Activated naive CD8-positive, alpha-beta T cell treated with anti-CD3 and anti-CD28 coated beads for 36 hours (primary cell): ENCODE data around the gene PYCR2. TPM values are rescaled to one million over a fixed set of nuclear protein-coding genes. Genes with fewer than 3 reads are reported as not detected.
"Not testable (repeated sequence)": the region's sequence is repeated elsewhere in the genome, so short reads cannot be mapped to it uniquely, and the experiment has no call there.

Experiments
- DNase-seq: peaks from one replicate; pipeline ENCODE4 v3.0.0; 2021
- H3K27ac Mint-ChIP-seq: one replicate; pipeline ENCODE4 v1.8.0; 2022; ENCODE audit warnings: mild to moderate bottlenecking, moderate library complexity, mixed read lengths
- H3K27me3 Mint-ChIP-seq: one replicate; pipeline ENCODE4 v1.8.0; 2022; ENCODE audit warnings: mild to moderate bottlenecking, mixed read lengths
- H3K36me3 Mint-ChIP-seq: one replicate; pipeline ENCODE4 v1.8.0; 2021; ENCODE audit warnings: mild to moderate bottlenecking, mixed read lengths
- H3K4me1 Mint-ChIP-seq: one replicate; pipeline ENCODE4 v1.8.0; 2021; ENCODE audit warnings: mixed read lengths
- H3K4me3 Mint-ChIP-seq: one replicate; pipeline ENCODE4 v1.8.0; 2022; ENCODE audit warnings: mild to moderate bottlenecking, moderate library complexity, mixed read lengths
- H3K9me3 Mint-ChIP-seq: one replicate; pipeline ENCODE4 v1.8.0; 2022; ENCODE audit warnings: mixed read lengths
- total RNA-seq, 2 experiments: library from RNA; stranded (reverse); gene quantifications; one replicate each; pipeline ENCODE4 v1.2.3, GENCODE V29; 2021

PYCR2 gene
- total RNA-seq, result 100 to 1,000 TPM; 142 to 149 TPM

DNA sequence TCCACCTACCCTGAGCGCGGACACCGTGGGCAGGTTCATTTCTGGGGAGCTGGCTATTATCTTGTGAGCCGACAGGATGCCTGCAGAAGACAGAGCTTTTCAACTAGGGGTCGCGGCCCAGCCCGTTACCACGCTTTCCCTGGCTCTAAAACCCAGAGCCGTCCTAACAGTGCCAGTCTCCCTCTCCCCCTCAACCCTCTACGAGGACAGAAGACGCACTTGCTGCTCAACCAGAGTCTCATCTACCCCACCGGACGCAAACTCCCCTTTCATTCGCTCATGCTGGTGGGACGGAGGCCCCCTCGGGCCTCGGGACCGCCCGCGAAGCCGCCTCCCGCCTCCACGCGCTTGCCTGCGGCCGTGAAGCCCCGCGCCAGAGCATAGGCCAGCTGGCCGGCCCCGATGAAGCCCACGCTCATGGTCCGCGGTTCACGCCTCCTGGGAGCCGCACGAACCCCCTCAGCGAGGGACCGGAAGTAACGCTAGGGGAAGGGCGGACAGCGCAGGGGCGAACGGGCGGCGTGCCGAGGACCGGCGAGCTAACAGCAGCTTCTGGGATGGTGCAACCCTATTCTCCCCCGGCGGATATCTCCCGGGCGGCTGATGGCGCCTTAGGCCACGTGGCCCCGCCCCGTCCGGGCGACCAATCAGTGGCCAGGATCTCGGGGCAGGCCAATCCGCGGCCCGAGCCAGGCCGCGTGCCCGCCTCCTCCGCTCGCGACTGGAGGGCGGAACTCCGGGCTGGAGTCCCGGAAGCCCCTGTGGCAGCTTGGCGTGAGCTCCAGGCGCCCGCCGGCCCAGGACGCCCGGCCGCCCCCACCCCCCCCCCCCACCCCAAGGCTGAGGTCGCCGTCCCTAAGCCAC is at the start of gene PYCR2:
TSS of gene PYCR2 (minus strand) at position 559 of the 864 bp plus-strand sequence. CDS start at position 419, 140 bp downstream.
- DNase-seq, result peak; percentile 98
- Mint-ChIP-seq H3K4me1 (peaks cover 51% of the 10 kb centered on the region), H3K27me3 (no peaks in the 10 kb centered on the region), H3K36me3 (peaks cover 29% of the 10 kb centered on the region), H3K4me3 (peak within 1 kb of the TSS; percentile 96), H3K27ac (peak within 1 kb of the TSS; percentile 96), H3K9me3 (no peaks in the 10 kb centered on the region)

DNA sequence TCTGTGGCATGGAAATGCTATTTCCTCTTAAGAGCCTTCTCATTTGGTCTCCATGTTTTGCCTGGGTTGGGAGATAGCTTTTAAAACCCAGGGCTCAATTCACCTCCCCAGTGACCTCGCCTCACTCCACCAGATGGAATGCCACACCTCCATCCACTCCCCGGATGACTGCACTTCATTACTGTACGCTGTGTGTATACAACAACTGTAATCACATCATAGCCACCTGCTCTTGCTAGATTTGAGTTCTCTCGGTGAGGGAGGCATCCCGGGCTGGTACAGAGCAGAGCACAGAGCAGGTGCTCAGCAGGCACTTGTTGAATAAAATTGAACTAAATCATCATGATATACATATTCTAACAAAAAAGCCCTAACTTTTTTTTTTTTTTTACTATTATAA is 49.1 kb upstream of the PYCR2 start:
- no peak for DNase-seq
- Mint-ChIP-seq H3K27ac (no peak overlapping the region), H3K4me1 (peaks cover 4% of the 10 kb centered on the region), H3K36me3 (no peaks in the 10 kb centered on the region), H3K4me3 (no peak overlapping the region), H3K9me3 (no peaks in the 10 kb centered on the region), H3K27me3 (no peaks in the 10 kb centered on the region)

DNA sequence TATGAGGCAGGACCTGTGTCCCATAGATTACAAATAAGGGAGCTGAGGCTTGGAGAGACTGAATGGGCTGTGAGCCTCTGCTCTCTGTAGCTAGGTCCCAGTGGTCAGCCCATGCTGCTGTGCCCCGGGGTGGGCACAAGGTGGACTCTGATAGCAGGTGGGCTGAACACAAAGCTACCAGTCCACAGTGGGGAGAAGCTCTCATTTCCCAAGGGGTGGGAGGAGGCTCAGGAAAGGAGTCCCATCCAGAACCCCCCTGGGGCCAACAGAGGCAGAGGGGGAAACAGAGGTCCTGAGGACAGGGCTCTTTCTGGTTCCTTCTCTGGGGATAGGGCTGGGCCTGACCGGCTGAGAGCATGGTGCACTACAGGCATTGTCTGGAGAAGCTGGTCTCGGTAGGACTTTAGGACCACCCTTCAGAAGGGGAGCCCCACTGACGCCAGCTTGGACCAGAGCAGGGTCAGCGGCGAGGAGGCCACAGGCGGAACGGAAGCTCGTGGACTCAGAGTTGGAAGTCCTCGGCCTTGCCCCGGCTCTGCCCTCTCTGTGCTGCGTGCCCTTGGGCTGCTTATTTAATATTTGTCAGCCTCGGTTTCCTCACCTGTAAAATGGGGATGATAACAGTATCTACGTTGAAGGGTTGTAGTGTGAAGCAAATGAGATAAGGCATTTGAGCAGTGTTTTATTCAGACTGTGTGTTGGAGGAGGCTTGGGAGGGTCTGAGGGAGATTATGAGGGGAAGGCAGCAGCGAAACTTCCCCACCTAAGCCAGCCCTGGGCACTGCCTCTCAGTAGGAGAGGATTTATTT is 48.5 kb upstream of the PYCR2 start:
- Mint-ChIP-seq H3K4me1 (peaks cover 4% of the 10 kb centered on the region), H3K27ac (no peak overlapping the region), H3K9me3 (no peaks in the 10 kb centered on the region), H3K4me3 (no peak overlapping the region), H3K27me3 (no peaks in the 10 kb centered on the region), H3K36me3 (no peaks in the 10 kb centered on the region)
- no peak for DNase-seq

DNA sequence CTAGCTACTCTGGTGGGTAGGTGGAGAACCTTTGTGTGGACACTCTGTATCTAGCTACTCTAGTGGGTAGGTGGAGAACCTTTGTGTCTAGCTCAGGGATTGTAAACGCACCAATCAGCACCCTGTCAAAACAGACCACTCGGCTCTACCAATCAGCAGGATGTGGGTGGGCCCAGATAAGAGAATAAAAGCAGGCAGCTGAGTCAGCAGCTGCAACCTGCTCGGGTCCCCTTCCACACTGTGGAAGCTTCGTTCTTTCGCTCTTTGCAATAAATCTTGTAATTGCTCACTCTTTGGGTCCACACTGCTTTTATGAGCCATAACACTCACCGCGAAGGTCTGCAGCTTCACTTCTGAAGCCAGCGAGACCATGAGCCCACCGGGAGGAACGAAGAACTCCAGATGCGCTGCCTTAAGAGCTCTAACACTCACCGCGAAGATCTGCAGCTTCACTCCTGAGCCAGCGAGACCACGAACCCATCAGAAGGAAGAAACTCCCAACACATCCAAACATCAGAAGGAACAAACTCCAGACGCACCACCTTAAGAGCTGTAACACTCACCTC is 46.6 kb upstream of the PYCR2 start:
- H3K4me3 Mint-ChIP-seq, H3K36me3 Mint-ChIP-seq, H3K4me1 Mint-ChIP-seq, DNase-seq, H3K9me3 Mint-ChIP-seq, H3K27me3 Mint-ChIP-seq, H3K27ac Mint-ChIP-seq: not testable (repeated sequence)

DNA sequence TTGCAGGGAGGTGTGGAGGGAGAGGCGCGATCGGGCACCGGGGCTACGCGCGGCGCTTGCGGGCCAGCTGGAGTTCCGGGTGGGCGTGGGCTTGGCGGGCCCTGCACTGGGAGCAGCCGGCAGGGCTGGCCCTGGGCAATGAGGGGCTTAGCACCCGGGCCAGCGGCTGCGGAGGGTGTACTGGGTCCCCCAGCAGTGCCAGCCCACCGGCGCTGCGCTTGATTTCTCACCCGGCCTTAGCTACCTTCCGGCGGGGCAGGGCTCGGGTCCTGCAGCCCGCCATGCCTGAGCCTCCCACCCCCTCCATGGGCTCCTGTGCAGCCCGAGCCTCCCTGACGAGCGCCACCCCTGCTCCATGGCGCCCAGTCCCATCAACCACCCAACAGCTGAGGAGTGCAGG is 45.7 kb upstream of the PYCR2 start:
- not testable (repeated sequence) for DNase-seq, H3K4me1 Mint-ChIP-seq, H3K27ac Mint-ChIP-seq, H3K4me3 Mint-ChIP-seq, H3K9me3 Mint-ChIP-seq, H3K27me3 Mint-ChIP-seq, H3K36me3 Mint-ChIP-seq

DNA sequence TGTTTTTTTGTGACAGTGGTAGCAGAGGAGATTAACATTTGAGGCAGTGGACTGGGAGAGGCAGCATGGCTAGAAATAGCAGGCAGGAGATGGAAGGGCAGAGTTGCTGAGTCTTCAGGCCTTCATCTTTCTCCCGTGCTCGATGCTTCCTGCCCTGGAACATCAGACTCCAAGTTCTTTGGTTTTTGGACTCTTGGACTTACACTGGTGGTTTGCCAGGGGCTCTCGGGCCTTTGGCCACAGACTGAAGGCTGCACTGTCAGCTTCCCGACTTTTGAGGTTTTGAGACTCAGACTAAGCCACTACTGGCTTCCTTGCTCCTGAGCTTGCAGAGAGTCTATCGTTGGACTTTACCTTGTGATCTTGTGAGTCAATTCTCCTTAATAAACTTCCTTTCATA is 41.2 kb upstream of the PYCR2 start:
- no peak overlapping the region for H3K4me3 Mint-ChIP-seq
- H3K4me1 Mint-ChIP-seq, result no peaks in the 10 kb centered on the region
- peaks cover 5% of the 10 kb centered on the region for H3K27me3 Mint-ChIP-seq
- no peak for DNase-seq
- H3K9me3 Mint-ChIP-seq, result no peaks in the 10 kb centered on the region
- H3K27ac Mint-ChIP-seq, result no peak overlapping the region
- no peaks in the 10 kb centered on the region for H3K36me3 Mint-ChIP-seq

DNA sequence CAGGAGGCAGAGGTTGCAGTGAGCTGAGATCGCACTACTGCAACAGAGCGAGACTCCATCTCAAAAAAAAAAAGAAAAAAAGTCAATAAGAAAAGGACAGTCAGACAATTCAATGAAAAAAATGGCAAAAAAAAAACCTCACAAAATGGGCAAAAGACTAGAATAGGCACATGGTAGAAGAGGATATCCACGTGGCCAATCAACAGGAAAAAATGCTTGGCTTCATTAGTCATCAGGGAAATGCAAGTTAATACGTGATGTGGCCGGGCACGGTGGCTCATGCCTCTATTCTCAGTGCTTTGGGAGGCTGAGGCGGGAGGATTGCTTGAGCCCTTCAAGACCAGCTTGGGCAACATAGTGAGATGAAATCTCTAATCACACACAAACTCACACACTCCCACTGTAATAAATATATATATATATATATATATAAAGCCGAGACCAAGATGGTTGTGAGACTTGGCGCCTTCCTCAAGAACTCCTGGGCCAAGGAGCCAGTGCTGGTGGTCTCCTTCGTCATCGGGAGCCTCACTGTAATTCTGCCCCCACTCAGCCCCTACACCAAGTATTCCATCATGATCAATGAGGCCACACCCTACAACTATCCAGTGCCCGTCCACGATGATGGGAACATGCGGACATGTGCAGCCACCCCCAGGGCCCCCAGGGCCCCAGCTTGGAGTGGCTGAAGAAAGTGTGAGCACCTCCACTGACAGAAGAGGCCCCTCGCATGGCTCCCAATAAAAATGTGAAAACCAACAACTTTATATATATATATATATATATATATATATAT is 39.9 kb upstream of the PYCR2 start:
- no peak overlapping the region for H3K27ac Mint-ChIP-seq
- no peaks in the 10 kb centered on the region for H3K9me3 Mint-ChIP-seq
- DNase-seq, result no peak
- no peak overlapping the region for H3K4me3 Mint-ChIP-seq
- H3K27me3 Mint-ChIP-seq, result peaks cover 5% of the 10 kb centered on the region
- peaks cover 4% of the 10 kb centered on the region for H3K4me1 Mint-ChIP-seq
- H3K36me3 Mint-ChIP-seq, result no peaks in the 10 kb centered on the region

DNA sequence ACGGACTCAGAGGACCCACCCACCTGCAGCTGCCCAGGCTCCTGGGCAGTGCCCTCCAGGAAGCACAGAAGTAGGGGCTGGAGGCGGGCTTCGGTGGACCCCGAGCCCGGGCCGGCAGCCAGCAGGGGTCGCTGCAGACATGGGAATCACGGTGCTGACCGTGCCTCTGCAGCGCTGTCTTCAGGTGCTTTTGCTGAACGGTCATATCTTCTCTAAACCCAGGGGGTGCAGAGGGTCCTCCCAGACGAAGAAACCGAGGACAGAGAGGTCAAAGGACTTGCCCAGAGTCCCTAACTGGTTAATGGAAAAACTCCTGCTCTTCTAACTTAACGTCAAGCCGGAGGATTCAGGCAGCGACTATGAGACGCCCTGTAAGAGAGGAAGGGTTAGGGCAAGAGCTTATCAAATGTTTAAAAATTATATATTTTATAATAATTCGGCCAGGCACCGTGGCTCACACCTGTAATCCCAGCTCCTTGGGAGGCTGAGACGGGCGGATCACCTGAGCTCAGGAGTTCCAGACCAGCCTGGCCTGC is 38.5 kb upstream of the PYCR2 start:
- Mint-ChIP-seq H3K36me3 (no peaks in the 10 kb centered on the region), H3K27me3 (peaks cover 5% of the 10 kb centered on the region), H3K4me1 (peaks cover 4% of the 10 kb centered on the region), H3K27ac (no peak overlapping the region), H3K4me3 (no peak overlapping the region), H3K9me3 (no peaks in the 10 kb centered on the region)
- peak; percentile 69 for DNase-seq

DNA sequence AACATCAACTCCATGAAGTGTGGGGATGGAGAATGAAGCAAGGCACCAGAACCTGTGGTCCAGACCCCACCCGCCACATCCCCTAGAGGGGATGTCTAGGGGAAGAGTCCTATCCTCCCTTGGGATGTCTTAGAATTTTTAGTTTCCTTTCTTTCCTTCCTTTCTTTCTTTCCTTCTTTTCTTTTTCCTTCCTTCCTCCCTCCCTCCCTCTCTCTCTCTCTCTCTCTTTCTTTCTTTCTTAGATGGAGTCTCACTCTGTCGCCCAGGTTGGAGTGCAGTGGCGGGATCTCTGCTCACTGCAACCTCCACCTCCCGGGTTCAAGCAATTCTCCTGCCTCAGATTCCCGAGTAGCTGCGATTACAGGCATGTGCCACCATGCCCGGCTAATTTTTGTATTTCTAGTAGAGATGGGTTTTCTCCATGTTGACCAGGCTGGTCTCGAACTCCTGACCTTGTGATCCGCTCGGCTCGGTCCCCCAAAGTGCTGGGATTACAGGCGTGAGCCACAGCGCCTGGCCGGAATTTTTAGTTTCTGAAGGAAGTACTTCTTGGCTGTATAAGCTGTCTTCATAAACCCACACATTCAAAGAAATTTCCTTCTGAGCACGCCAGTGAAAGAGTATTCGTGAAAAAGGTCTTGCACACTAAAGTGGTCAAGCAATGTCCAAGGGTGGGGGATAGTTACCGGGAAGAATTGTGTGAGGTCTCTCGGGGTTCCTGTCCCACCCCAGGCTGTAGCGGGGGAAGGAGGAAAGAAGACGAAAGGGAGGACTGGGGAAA is 37.8 kb upstream of the PYCR2 start:
- peaks cover 6% of the 10 kb centered on the region for H3K4me1 Mint-ChIP-seq
- H3K27me3 Mint-ChIP-seq, result peaks cover 5% of the 10 kb centered on the region
- no peaks in the 10 kb centered on the region for H3K9me3 Mint-ChIP-seq
- no peaks in the 10 kb centered on the region for H3K36me3 Mint-ChIP-seq
- H3K27ac Mint-ChIP-seq, result no peak overlapping the region
- no peak for DNase-seq
- H3K4me3 Mint-ChIP-seq, result no peak overlapping the region

DNA sequence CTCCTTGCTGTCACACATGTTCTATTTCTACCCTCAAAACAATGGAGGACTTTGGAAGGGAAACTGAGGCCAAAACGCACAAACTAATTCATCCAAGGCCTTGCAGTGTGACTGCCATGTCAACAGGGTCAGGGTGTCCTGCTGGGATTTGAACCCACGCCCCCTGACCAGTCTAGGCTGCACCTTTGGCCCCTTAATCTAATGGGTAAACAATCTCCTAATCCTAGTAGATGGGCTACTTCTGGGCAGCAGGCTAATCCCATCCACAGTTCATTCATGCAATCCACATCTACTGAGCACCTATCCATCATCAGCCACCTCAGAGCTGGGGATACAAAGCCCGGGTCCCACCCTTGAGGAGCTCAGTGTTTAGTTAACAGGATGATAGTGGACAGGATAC is 34.0 kb upstream of the PYCR2 start:
- Mint-ChIP-seq H3K4me3 (no peak overlapping the region), H3K9me3 (no peaks in the 10 kb centered on the region), H3K27ac (no peak overlapping the region), H3K27me3 (peaks cover 5% of the 10 kb centered on the region), H3K36me3 (no peaks in the 10 kb centered on the region), H3K4me1 (peaks cover 6% of the 10 kb centered on the region)
- no peak for DNase-seq

DNA sequence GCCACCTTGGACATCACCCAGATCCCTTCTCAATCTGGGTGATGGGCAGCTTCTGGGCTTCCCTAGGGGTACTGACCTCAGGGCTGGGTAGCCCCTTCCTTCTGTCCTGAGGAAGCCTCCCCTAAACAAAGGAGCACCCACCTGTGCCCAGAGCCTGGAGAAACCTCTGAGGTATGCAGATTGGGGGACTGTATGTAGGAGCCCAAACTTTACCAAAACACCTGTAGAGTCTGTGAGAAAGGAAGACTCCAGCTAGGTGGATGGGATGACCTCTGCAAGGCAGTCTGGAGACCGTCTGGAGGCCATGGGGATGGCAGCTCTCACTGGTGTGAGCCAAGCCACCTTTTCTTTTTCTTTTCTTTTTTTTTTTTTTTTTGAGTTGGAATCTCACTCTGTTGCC is 30.7 kb upstream of the PYCR2 start:
- H3K36me3 Mint-ChIP-seq, result no peaks in the 10 kb centered on the region
- no peaks in the 10 kb centered on the region for H3K27me3 Mint-ChIP-seq
- H3K9me3 Mint-ChIP-seq, result no peaks in the 10 kb centered on the region
- no peak overlapping the region for H3K27ac Mint-ChIP-seq
- no peak overlapping the region for H3K4me3 Mint-ChIP-seq
- DNase-seq, result no peak
- peaks cover 6% of the 10 kb centered on the region for H3K4me1 Mint-ChIP-seq

DNA sequence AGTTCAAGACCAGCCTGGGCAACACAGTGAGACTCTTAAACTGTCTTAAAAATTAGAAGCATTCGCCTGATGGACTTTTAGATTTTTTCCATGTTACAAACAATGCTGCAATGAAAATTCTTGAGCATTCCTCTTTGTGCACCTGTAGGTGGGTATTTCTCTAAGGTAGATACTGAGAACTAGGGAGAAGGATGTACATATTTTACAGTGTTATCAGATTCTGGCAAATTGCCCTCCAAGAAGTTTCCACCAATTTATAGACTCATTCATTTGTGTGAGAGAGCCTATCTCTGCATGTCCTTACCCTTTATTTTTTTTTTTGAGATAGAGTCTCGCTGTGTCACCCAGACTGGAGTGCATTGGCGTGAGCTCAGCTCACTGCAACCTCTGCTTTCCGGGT is 29.3 kb upstream of the PYCR2 start:
- Mint-ChIP-seq H3K9me3 (no peaks in the 10 kb centered on the region), H3K4me3 (no peak overlapping the region), H3K4me1 (peaks cover 3% of the 10 kb centered on the region), H3K27me3 (no peaks in the 10 kb centered on the region), H3K27ac (no peak overlapping the region), H3K36me3 (no peaks in the 10 kb centered on the region)
- no peak for DNase-seq

DNA sequence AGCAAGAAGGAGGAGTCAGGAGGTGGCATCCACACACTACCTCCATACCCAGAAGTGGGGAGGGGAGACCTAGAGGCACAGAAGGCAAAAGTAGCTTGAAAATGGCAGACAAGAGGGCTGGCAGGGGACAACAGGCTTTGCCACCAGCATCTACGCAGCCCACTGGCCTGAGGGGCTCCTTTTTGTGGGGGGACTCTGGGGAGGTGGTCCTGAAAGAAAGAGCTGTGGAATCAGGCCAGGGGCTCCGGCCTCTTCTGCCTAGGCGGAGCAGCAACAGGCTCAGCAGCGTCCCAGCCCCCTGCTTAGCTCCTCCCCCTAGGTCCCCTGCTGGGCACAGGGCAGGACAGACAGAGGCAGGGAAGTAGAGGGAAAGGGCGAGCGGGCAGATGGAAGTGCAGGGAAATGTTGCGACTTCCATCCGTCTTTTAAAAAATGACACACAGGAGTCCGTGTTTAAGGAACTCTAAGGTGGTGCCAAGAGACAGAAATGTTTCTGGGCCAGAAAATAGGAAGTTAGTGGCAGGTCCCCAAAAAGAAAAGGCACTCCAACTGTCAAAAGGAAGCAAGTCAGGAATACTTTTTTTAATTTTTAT is 27.0 kb upstream of the PYCR2 start:
- H3K4me3 Mint-ChIP-seq, result no peak overlapping the region
- no peaks in the 10 kb centered on the region for H3K27me3 Mint-ChIP-seq
- H3K9me3 Mint-ChIP-seq, result no peaks in the 10 kb centered on the region
- no peaks in the 10 kb centered on the region for H3K36me3 Mint-ChIP-seq
- no peak for DNase-seq
- no peaks in the 10 kb centered on the region for H3K4me1 Mint-ChIP-seq
- no peak overlapping the region for H3K27ac Mint-ChIP-seq

DNA sequence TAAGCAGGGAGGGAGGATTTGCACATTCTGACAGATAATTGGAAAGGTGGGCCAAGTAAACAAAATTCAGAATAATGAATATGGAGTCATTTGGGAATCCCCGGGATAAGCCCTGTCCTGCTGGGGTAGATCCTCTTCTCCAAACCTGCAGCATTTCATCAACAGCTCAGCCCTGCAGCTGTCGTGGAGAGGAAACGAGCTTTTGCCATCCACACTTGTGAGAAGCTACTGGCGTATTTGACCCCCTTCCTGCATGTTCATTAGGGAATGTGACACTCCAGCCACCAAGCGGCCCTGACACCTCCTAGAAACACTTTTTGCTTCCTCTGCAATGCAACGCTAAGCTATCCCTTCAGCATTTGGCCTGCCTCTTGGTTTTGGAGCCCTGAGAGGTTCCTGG is 25.0 kb upstream of the PYCR2 start:
- H3K36me3 Mint-ChIP-seq, result no peaks in the 10 kb centered on the region

More for the DNA sequence above, 25.0 kb upstream of the PYCR2 start:
- Mint-ChIP-seq H3K9me3 (no peaks in the 10 kb centered on the region), H3K4me1 (peaks cover 11% of the 10 kb centered on the region), H3K27me3 (no peaks in the 10 kb centered on the region), H3K27ac (no peak overlapping the region), H3K4me3 (no peak overlapping the region)
- no peak for DNase-seq
